ENCODE measurements around the gene GTF2H1.
A peak's percentile ranks its signal among the peaks of the same experiment; 100 is the strongest.
"Not testable (repeated sequence)": the region's sequence is repeated elsewhere in the genome, so short reads cannot be mapped to it uniquely, and the experiment has no call there.

Gene GTF2H1

DNA sequence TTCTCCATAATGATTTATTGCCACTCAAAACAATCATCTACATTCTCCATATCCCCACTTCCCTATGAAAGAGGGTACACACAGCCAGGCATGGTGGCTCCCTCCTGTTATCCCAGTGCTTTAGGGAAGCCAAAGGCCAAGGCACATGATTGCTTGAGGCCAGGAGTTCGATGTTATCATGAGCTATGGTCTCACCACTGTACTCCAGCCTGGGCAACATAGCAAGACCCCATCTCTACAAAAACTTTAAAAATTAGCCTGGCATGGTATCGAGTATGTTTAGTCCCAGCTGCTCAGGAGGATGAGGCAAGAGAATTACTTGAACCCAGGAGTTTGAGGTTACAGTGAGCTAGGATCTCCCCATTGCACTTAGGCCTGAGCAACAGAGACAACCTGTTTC is 6.5 kb upstream of the GTF2H1 start:
- DNase-seq (ENCODE audit: extremely low spot score, insufficient read length, low read depth) (no peak), FAIRE-seq (no peak)

DNA sequence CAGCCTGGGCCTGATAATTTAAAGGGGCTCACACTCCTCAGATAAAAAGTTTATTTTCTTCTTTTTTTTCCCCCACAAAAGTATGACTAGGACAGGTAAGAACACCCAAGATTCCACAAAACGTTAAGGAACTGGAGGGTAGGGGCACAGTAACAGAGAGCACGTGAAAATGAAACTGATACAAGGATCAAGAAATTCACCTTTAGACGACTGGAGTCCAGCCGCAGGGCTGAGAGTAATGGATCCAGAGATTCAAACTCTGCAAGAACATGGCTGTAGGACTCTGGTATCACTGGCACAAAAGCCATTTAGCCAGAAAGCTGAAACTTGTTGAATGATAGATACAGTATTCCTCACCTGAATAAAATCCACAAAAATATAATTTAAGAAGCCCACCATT is 4.8 kb upstream of the GTF2H1 start:
- DNase-seq (ENCODE audit: extremely low spot score, insufficient read length, low read depth) (no peak), FAIRE-seq (no peak)

DNA sequence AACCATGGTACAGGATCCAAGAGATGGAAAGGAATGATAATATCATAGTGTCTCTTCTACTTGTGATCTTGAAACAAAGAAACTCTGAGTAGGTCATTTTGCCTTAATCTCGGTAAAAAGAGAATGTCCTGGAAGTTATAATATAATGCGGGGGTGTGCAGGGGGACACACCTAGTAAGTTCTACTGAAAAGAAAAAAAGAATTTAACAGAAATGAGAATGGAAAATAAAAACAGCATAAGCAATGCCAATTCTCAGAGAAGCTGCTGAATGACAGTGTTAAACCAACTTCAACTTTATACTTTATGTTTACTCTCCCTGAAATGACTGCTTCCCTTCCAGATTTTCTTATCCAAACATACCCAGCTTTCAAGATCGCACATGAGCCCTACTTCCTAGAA is 2.5 kb upstream of the GTF2H1 start:
- no peak for DNase-seq (ENCODE audit: extremely low spot score, insufficient read length, low read depth)
- FAIRE-seq = no peak

DNA sequence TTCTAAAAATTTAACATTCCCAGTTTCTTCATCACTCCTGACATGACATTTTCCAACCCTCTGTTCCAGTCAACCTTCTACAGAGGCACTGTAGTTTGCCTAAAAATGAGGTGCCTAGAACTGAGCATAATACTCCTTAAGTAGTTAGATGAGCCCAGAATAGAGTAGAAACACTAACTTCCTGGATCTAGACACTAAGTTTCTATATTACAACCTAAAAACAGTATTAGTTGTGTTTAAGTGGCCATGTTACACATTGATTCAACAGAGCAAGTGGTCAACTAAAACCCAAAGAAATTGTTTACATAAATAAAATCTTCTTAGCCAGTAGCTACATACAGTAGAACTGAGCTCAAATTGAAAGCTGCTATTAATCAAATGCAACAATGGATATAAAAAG is 1.8 kb upstream of the GTF2H1 start:
- DNase-seq (ENCODE audit: extremely low spot score, insufficient read length, low read depth) (no peak), FAIRE-seq (no peak)

DNA sequence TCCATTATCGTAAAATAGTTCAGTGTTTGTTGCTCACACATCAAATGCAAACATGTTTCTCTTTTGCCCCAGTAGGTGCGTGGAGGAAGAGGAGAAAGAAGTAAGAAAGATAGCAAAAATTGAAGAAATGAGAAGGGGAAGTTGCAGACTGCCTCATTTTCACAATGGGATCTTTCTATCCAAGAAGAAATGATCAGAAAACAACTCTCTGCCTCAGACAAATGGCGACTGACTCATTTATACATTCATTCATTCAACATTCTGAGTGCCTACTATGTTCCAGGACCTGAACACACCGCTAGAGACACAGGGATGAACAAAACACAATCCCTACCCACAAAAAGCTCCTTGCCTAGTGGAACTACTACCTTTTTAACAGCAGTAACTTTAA is 794 bp upstream of the GTF2H1 start:
- FAIRE-seq (no peak), DNase-seq (ENCODE audit: extremely low spot score, insufficient read length, low read depth) (no peak)

DNA sequence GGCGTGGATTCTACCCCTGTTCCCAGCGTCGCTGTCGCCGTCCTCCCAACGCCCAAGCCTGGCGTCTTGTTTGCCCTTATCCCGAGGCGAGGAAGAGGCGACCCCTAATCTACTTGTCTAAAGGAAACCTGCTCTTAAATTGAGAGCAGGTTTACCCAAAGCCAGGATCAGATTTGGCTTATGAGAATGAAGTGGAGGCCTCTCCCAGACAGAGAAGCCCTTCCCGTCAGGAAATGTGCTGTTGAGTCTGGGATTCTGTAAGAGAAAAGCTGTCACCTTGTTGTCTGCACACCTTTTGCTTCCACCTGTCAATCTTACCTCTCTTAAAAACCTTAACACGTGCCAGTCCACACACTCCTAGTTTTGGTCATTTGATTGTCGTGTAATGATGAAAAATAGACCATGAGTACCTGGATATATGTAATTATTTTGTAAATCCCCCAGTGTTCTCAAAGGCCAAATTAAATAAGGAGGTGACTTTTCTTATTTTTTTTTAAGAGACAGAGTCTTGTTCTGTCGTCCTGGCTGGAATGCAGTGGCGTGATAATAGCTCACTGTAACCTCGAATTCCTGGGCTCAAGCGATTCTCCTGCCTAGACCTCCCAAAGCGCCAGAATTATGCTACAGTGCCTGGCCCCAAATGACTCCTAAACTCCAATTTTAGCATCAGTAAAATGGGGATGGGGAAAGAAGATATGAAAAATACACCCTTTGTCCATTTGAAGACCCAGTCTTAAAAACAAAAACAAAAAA is 627 bp downstream of the GTF2H1 start:
- DNase-seq (ENCODE audit: extremely low spot score, insufficient read length, low read depth) (no peak), FAIRE-seq (peak; percentile 18)

DNA sequence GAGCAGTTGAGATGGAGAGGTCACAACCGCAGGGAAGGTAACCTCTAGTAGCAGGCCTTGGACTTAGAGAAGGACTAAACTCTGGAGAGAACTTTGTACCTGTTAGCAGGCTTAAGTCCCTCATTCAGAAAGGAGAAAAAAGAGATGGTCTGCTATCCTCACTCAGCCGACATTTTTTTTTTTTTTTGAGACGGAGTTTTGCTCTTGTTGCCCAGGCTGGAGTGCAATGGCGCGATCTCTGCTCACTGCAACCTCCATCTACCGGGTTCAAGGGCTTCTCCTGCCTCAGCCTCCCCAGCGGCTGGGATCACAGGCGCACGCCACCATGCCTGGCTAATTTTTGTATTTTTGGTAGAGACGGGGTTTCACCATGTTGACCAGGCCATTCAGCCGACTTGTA is 1.5 kb downstream of the GTF2H1 start:
- not testable (repeated sequence) for DNase-seq (ENCODE audit: extremely low spot score, insufficient read length, low read depth); FAIRE-seq

DNA sequence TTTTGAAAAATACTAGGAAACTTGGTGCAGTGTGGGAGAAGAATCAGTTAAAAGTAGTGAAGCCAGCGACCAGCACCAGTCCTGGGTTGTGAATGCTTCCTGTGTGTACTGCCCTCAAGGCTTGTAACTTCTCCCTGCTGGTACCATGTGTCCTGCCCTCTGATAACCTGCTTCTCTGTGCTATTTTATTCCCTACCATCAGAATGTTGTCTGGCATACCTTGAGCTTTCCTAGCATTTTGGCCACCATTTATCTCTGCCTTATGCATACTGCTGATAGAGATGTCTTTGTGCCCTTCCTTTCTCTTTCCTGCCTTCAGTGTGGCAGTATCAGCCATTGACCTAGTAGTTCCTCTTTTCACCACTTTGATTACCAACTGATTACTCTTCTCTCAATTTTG is 2.0 kb downstream of the GTF2H1 start:
- FAIRE-seq (no peak), DNase-seq (ENCODE audit: extremely low spot score, insufficient read length, low read depth) (no peak)

DNA sequence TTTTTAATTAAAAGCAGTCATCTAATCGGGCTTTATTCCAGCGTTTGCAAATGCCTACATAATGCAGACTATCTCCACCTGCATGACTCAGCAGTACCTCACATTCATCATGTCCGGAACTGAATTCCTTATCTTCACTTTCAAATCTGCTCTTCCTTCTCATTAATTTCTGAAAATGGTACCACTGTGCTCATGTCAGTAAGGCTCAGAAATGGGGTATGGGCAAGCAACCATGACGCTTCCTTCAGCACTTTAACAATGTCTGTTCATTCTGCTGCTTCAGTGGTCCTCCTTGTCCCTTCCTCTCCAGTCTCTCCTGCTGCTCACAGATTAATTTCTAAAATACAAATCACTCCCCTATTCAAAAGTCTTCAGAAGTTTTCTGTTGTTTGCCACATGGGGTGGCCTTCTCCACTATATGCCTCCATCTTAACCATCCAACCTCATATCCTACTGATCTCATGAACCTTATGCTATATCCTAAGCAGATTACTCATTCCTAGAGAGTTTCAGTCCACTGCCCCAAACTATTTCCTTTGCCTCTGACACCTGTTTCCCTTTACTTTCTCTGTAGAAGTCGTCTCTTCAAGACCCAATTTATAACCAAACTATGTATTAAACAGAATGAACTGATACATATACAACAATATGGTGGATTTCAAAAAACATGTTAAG is 7.0 kb downstream of the GTF2H1 start:
- FAIRE-seq = peak; percentile 58
- DNase-seq (ENCODE audit: extremely low spot score, insufficient read length, low read depth) = no peak

DNA sequence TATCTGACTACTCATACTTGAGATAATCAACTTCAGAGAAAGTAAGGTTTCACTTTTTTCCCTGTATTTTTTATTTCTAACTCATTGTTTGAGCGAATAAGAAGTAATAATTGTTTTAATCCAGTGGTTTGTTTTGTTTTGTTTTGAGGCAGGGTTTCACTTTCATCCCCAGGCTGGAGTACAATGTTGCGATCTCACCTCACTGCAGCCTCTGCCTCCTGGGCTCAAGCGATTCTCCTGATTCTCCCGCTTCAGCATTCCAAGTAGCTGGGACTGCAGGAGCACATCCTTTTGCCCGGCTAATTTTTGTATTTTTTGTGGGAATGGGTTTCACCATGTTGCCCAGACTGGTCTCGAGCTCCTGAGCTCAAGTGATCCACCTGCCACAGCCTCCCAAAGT is 8.6 kb downstream of the GTF2H1 start:
- peak; percentile 60 for FAIRE-seq

DNA sequence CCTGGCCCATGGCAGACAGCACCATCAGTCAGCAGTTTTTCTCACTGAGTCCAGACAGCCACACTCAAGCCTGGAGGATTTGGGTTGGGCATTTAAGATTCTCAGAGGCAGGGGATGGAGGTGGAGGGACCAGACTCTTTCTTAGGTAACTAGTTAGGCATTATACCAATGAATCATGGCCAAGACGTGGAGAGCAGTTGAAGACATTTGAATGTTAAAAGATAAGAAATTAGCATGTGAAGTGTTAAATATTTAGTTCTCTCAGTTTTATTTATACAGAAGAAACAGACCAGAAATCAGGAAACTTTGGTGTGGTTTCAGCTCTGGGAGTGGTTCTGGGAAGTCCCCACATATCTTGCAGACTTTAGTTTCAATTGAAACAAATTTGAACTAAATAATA is 9.9 kb downstream of the GTF2H1 start:
- DNase-seq (ENCODE audit: extremely low spot score, insufficient read length, low read depth) (no peak), FAIRE-seq (no peak)

More for the DNA sequence above, 8.6 kb downstream of the GTF2H1 start:
- no peak for DNase-seq (ENCODE audit: extremely low spot score, insufficient read length, low read depth)

DNA sequence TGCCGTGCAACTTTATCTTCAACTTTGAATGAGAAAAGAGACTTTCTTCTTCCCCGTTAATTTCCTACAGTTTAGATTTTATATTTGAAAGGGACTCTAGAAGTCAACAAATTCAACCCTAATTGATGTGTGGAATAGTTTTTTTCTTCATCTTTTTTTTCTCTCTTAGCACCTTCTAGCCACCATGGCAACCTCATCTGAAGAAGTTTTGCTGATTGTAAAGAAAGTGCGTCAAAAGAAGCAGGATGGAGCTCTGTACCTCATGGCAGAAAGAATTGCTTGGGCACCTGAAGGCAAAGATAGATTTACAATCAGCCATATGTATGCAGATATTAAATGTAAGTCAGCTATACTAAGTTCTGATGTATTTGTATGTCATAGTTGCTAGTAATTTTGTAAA is 10.5 kb downstream of the GTF2H1 start:
- FAIRE-seq (no peak), DNase-seq (ENCODE audit: extremely low spot score, insufficient read length, low read depth) (no peak)

DNA sequence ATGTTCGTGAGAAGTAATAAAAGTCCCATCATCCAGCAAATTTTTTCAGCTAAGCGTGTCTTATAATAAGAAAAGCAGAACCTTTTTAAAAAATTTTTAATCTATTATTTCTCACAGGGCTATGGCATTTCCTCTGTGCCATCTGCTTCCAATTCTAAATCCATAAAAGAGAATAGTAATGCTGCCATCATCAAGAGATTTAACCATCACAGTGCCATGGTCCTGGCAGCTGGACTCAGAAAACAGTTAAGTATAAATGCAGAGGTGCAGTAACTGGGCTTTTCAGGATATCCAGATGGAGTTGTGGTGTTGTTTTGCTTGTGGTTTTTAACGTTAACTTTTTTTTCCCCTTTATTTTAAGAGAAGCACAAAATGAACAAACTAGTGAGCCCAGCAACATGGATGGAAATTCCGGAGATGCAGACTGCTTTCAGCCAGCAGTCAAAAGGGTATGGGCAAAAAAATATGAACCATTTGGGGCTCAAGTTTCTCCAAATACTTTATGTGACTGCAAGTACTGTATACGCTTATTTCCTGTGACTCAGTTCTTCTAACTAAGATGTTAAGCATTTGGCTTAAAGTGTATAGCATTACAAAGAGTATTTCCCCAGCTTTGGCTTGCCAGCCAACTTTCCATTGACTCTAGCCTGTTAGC is 25.2 kb downstream of the GTF2H1 start:
- DNase-seq (ENCODE audit: extremely low spot score, insufficient read length, low read depth) (no peak), FAIRE-seq (no peak)

DNA sequence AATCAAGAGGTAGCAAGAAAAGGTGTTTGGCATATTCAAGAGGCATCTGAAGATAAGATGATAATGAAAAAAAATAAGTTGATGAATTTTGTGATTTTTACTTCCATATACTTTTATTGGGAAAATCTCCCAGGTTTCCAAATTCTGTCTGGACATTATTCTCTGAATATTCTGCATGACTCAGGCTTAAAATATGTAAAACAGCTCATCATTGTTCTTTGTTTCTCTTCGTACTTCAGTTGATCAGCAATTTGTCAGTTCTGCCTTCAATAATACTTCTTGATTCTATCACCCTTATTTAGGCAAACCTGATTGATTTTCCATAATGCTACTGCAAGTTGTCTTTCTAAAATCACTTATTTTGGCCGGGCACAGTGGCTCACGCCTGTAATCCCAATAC is 30.2 kb downstream of the GTF2H1 start:
- FAIRE-seq = no peak
- no peak for DNase-seq (ENCODE audit: extremely low spot score, insufficient read length, low read depth)

DNA sequence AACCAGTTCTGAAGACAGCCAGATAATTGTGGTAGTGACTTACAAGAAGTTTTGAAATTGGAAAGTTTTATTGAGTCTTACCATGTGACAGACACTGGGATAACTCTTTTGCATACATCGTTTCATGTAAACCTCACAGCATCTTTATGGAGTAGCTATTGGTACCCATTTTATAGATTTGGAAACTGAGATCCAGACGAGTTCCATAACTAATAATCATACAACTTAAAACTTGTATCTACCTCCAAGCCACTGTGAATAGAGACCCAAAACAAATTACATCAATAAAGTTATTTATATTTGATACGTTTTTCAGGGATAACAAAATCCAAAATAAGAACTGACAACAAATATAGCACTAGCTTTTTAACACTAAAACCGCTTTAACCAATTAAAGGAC is 36.3 kb downstream of the GTF2H1 start:
- FAIRE-seq (no peak), DNase-seq (ENCODE audit: extremely low spot score, insufficient read length, low read depth) (no peak)

DNA sequence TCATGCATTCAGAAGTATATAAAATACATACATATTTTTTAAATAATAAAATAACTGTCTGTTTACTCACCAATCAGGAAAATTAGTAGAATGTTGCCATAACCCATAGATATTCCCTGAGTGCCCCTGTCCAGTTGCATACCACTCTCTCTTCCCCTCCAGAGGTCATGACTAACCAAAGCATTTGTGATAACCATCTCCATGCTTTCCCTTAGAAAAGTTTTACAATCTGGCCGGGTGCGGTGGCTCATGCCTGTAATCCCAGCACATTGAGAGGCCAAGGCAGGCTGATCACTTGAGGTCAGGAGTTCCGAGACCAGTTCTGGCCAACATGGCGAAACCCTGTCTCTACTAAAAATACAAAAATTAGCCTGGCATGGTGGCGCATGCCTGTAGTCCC is 38.8 kb downstream of the GTF2H1 start:
- FAIRE-seq = no peak
- DNase-seq (ENCODE audit: extremely low spot score, insufficient read length, low read depth) = no peak

DNA sequence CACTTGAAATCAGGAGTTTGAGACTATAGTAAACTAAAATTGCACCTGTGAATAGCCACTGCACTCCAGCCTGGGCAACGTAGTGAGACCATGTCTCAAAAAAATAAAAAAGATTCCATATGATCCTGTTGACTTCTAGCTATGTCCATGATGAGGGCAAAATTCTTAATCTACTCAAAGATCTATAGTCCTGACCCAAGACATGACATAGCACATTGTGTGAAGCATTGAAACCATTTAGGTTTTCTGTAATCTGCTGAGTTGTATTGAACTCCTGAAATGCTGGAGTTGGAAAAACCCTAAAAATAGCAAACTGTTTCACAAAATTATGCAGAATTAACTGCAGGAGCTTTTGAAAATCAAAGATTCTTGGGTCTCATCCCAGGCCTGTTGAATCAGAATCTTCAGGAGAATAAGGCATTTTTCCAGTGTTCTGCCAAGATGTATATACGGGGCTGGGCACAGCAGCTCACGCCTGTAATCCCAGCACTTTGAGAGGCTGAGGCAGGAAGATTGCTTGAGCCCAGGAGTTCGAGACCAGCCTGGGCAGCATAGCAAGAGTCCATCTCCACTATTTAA is 42.2 kb downstream of the GTF2H1 start:
- FAIRE-seq = no peak
- DNase-seq (ENCODE audit: extremely low spot score, insufficient read length, low read depth) = no peak

DNA sequence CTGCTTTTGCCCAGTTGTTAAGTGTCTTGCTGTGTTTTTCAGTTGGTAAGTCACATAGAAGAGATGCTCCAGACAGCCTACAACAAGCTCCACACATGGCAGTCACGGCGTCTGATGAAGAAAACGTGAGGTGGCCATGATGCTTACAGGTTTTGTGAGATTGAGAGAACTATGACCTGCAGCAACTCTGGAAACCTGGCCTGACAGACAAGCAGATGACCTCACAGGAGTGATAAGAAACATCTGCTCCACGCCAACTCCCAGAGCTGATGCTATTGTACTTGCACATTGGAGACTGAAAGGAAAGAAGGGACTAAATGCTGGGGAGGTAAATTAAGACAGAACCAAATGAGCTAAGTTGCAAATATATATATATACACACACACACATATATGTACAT is 43.4 kb downstream of the GTF2H1 start:
- FAIRE-seq = no peak
- no peak for DNase-seq (ENCODE audit: extremely low spot score, insufficient read length, low read depth)

DNA sequence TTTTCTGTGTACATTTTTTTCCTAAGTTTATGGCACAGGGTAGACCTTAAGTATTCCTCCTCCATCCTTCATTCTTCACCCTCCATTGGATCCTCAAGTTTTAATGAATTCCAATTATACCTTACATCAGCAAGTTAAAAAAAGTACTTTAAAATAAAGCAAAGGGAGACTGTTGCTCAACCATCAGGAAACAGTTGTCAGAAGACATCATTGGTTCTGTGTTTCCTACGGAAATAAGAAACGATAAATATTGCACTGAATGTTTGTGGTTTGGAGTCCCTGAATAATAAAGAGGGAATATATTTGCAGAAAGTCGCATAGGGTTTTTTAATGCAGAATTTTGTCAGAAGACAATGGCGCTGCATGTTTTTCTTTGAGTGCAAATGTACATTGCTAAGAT is 43.9 kb downstream of the GTF2H1 start:
- DNase-seq (ENCODE audit: extremely low spot score, insufficient read length, low read depth) (no peak), FAIRE-seq (no peak)

DNA sequence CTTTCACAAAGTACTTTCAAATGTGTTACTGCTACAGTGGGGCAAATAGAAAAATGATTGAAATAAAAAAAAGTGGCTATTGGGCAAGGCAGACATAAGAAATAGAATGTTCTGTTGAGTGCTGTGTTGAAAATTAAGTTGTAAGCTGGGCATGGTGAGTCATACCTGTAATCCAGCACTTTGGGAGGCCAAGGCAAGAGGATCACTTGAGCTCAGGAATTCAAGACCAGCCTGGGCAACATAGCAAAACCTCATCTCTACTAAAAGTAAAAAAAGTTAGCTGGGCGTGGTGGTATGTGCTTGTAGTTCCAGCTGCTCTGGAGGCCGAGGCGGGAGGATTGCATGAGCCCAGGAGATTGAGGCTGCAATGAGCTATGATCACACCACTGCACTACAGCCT is 45.1 kb downstream of the GTF2H1 start:
- no peak for DNase-seq (ENCODE audit: extremely low spot score, insufficient read length, low read depth)
- no peak for FAIRE-seq

DNA sequence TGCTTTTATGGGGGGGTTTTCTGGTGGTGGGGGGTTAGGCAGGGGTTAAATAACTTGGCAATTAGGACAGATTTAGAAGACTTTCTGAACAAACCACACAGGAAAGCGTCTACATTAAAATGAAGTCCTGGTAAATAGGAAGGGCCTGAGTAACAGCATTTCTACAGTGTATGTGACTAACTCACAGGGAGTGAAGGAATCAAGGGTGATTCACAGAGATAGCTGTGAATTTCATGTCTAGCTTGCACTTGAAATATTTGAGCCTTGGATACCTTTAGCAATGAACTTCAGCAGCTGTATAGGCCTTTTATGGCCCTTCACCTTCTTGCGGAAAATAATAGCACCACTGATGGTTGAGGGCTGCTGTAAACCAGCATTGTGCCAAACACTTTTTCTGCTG is 45.9 kb downstream of the GTF2H1 start:
- FAIRE-seq (no peak), DNase-seq (ENCODE audit: extremely low spot score, insufficient read length, low read depth) (no peak)
